HepG2 (cell line): ENCODE measurements around the gene SLC4A11. TPM values are rescaled to one million over a fixed set of nuclear protein-coding genes. Genes with fewer than 3 reads are reported as not detected.

ENCODE experiments used
- CC2D1A ChIP-seq: sonication (generic); formaldehyde crosslinking; IDR thresholded peaks from 2 replicates; pipeline ENCODE4 v1.8.1; 2023; ENCODE audit warnings: mild to moderate bottlenecking, missing genetic modification reagents
- EEA1 ChIP-seq: sonication (generic); formaldehyde crosslinking; IDR thresholded peaks from 2 replicates; pipeline ENCODE4 v1.5.1; 2020; ENCODE audit warnings: mild to moderate bottlenecking, missing genetic modification reagents, borderline replicate concordance
- KDM1A ChIP-seq: IDR thresholded peaks from 2 replicates; pipeline ENCODE4 v1.6.1; 2016; ENCODE audit warnings: missing compliant biosample characterization
- MYC ChIP-seq: sonication (generic); formaldehyde crosslinking; IDR thresholded peaks from 2 replicates; pipeline ENCODE4 v1.9.0; 2021; ENCODE audit warnings: missing genetic modification reagents, borderline replicate concordance
- NFYC ChIP-seq: IDR thresholded peaks from 2 replicates; pipeline ENCODE4 v1.6.1; 2016; ENCODE audit warnings: missing genetic modification reagents, missing compliant biosample characterization
- NKX3-1 ChIP-seq: sonication (generic); formaldehyde crosslinking; IDR thresholded peaks from 2 replicates; pipeline ENCODE4 v1.5.0; 2020; ENCODE audit warnings: missing genetic modification reagents
- RFXANK ChIP-seq: IDR thresholded peaks from 2 replicates; pipeline ENCODE4 v1.6.1; 2016
- SP140L ChIP-seq: sonication (generic); formaldehyde crosslinking; IDR thresholded peaks from 2 replicates; pipeline ENCODE4 v1.4.0; 2020; ENCODE audit warnings: missing genetic modification reagents, borderline replicate concordance
- ZBTB1 ChIP-seq: sonication (generic); formaldehyde crosslinking; IDR thresholded peaks from 2 replicates; pipeline ENCODE4 v1.4.0; 2020; ENCODE audit warnings: missing genetic modification reagents, borderline replicate concordance
- ZNF552 ChIP-seq: sonication (generic); formaldehyde crosslinking; IDR thresholded peaks from 2 replicates; pipeline ENCODE4 v1.9.0; 2022; ENCODE audit warnings: missing genetic modification reagents, mild to moderate bottlenecking, borderline replicate concordance
- ZNF768 ChIP-seq: sonication (generic); formaldehyde crosslinking; IDR thresholded peaks from 2 replicates; pipeline ENCODE4 v1.4.0; 2020; ENCODE audit warnings: missing genetic modification reagents
- polyA plus RNA-seq, 8 experiments: library from polyadenylated mRNA; depleted of rRNA in 3 of 8; stranded (reverse) in 7 of 8; unstranded in 1 of 8; fragments of >200 nt; fragmentation: Illumina TruSeq in 4 of 8; extraction: Trizol in 4 of 8; gene quantifications; 2 replicates each; pipeline versions ENCODE4 v1.2.1 to v1.2.3, GENCODE V29; 2011 to 2016; ENCODE audit warnings: low read depth in 4 of 8, missing spikeins in 1 of 8, mixed read lengths in 1 of 8; ENCODE audit not compliant: insufficient read depth in 1 of 8
- total RNA-seq, 5 experiments: library from RNA; depleted of rRNA; stranded (reverse); fragments of >200 nt; fragmentation: Illumina TruSeq; extraction: Trizol; gene quantifications; 2 replicates each; pipeline ENCODE4 v1.2.3, GENCODE V29; 2016; ENCODE audit warnings: low read depth in 1 of 5
- TF ChIP-seq, protein P1 (sequence below): sonication (generic); formaldehyde crosslinking; IDR thresholded peaks from 2 replicates; pipeline ENCODE4 v1.8.0; 2022; ENCODE audit warnings: missing genetic modification reagents, mild to moderate bottlenecking, moderate library complexity, borderline replicate concordance
- TF ChIP-seq, protein P2 (sequence below): sonication (generic); formaldehyde crosslinking; IDR thresholded peaks from 2 replicates; pipeline ENCODE4 v1.4.0; 2020; ENCODE audit warnings: mild to moderate bottlenecking, missing genetic modification reagents
- TF ChIP-seq, protein P3 (sequence below): sonication (generic); formaldehyde crosslinking; IDR thresholded peaks from 2 replicates; pipeline ENCODE4 v1.5.1; 2020; ENCODE audit warnings: missing genetic modification reagents, mild to moderate bottlenecking, borderline replicate concordance
- TF ChIP-seq, protein P4 (sequence below): fragments of 450-650 bp; IDR thresholded peaks from 2 replicates; pipeline ENCODE4 v1.6.1; 2017

Gene SLC4A11
- total and polyA plus RNA-seq, 2 of the 13 experiments (the other 11 are each of a cell fraction or from before 2014, with no cell fraction given) = 3.9 to 27.0 TPM

DNA sequence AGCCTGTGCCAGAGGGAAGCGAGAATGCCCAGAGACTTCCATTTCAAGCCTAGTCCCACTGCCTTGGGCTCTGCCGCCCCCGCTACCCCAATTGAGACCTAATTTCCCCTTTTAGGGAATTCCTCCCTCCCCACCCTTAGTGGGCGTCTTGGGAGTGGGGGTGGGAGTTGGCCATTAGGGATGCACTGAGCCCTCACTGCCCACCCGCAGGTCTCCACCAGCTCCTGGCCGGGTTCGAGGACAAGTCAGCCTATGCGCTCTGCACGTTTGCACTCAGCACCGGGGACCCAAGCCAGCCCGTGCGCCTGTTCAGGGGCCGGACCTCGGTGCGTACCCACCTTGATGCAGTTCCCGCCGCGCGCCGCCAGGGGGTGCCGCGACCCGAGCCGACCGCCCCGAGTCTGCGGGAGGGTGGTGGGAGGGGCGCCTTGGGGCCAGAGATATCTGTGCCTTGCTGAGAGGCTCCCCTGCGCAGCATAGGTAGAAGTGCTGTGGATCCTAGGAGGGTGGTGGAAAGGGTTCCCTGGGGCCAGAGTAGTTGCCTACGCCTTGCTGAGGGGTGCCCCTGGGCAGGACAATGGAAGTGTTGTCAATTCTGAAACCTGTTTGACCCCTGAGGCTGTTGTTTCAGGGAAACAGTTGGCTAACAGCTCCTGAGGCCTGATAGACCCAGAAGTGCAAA is 20.5 kb downstream of the SLC4A11 start (continued):
- TF ChIP-seq, protein P1, sequence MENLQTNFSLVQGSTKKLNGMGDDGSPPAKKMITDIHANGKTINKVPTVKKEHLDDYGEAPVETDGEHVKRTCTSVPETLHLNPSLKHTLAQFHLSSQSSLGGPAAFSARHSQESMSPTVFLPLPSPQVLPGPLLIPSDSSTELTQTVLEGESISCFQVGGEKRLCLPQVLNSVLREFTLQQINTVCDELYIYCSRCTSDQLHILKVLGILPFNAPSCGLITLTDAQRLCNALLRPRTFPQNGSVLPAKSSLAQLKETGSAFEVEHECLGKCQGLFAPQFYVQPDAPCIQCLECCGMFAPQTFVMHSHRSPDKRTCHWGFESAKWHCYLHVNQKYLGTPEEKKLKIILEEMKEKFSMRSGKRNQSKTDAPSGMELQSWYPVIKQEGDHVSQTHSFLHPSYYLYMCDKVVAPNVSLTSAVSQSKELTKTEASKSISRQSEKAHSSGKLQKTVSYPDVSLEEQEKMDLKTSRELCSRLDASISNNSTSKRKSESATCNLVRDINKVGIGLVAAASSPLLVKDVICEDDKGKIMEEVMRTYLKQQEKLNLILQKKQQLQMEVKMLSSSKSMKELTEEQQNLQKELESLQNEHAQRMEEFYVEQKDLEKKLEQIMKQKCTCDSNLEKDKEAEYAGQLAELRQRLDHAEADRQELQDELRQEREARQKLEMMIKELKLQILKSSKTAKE = 0 out of 2 replicates have a peak, but pooled peaks have one; percentile 48
- TF ChIP-seq NFYC (CRISPR knock-in tag) (0 out of 2 replicates have a peak, but pooled peaks have one; percentile 21), ZNF552 (CRISPR knock-in tag) (peak; percentile 47; the same call in 1 of the 2 replicates), EEA1 (CRISPR knock-in tag) (peak; percentile 55; the same call in 1 of the 2 replicates), CC2D1A (no peak), MYC (CRISPR knock-in tag) (peak; percentile 78; the same call in 1 of the 2 replicates), NKX3-1 (CRISPR knock-in tag) (no peak; the same call in 1 of the 2 replicates), SP140L (CRISPR knock-in tag) (0 out of 2 replicates have a peak, but pooled peaks have one; percentile 25), RFXANK (0 out of 2 replicates have a peak, but pooled peaks have one; percentile 65), ZNF768 (CRISPR knock-in tag) (peak; percentile 89; the same call in 1 of the 2 replicates), ZBTB1 (CRISPR knock-in tag) (no peak), KDM1A (CRISPR knock-in tag) (no peak)
- TF ChIP-seq, protein P2, sequence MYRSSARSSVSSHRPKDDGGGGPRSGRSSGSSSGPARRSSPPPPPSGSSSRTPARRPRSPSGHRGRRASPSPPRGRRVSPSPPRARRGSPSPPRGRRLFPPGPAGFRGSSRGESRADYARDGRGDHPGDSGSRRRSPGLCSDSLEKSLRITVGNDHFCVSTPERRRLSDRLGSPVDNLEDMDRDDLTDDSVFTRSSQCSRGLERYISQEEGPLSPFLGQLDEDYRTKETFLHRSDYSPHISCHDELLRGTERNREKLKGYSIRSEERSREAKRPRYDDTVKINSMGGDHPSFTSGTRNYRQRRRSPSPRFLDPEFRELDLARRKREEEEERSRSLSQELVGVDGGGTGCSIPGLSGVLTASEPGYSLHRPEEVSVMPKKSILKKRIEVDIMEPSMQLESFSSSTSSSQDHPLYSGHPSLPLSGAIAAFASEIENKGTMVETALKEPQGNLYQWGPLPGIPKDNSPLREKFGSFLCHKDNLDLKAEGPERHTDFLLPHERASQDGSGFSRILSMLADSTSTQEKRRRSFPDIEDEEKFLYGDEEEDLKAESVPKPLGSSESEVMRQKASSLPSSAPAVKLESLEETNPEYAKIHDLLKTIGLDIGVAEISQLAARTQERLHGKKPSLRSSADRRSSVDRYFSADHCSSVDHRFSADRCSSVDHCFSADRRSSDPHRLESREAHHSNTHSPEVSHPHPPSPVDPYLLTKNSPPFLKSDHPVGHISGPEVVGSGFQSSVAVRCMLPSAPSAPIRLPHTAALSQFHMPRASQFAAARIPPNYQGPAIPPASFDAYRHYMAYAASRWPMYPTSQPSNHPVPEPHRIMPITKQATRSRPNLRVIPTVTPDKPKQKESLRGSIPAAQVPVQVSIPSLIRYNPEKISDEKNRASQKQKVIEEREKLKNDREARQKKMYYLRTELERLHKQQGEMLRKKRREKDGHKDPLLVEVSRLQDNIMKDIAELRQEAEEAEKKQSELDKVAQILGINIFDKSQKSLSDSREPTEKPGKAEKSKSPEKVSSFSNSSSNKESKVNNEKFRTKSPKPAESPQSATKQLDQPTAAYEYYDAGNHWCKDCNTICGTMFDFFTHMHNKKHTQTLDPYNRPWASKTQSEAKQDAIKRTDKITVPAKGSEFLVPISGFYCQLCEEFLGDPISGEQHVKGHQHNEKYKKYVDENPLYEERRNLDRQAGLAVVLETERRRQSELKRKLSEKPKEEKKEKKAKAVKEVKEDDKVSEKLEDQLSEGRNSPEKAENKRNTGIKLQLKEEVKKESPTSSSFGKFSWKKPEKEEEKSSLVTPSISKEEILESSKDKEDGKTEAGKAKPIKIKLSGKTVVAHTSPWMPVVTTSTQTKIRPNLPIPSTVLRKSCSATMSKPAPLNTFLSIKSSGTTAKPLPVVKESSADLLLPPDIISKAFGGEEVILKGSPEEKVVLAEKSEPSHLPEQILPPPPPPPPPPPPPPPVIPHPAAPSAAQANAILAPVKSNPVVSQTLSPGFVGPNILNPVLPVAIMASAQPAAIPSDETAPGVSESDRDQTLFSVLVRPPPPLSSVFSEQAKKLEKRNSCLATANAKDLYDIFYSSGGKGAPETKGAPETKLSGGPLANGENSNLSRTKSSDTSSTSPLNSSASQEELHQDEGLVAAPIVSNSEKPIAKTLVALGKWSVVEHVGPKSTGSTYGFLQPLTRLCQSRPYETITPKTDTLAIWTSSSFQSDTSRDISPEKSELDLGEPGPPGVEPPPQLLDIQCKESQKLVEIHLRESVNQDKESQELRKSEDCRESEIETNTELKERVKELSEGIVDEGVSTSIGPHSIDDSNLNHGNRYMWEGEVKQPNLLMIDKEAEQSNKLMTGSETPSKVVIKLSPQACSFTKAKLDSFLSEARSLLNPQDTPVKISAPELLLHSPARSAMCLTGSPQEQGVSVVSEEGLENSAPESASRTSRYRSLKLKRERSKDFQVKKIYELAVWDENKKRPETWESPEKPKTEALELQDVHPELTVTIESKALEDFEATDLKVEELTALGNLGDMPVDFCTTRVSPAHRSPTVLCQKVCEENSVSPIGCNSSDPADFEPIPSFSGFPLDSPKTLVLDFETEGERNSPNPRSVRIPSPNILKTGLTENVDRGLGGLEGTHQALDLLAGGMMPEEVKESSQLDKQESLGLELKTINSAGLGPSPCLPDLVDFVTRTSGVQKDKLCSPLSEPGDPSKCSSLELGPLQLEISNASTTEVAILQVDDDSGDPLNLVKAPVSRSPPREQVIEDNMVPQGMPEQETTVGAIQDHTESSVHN (CRISPR knock-in tag) = no peak; the same call in 1 of the 2 replicates
- TF ChIP-seq, protein P3, sequence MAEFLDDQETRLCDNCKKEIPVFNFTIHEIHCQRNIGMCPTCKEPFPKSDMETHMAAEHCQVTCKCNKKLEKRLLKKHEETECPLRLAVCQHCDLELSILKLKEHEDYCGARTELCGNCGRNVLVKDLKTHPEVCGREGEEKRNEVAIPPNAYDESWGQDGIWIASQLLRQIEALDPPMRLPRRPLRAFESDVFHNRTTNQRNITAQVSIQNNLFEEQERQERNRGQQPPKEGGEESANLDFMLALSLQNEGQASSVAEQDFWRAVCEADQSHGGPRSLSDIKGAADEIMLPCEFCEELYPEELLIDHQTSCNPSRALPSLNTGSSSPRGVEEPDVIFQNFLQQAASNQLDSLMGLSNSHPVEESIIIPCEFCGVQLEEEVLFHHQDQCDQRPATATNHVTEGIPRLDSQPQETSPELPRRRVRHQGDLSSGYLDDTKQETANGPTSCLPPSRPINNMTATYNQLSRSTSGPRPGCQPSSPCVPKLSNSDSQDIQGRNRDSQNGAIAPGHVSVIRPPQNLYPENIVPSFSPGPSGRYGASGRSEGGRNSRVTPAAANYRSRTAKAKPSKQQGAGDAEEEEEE (CRISPR knock-in tag) = no peak
- TF ChIP-seq, protein P4, sequence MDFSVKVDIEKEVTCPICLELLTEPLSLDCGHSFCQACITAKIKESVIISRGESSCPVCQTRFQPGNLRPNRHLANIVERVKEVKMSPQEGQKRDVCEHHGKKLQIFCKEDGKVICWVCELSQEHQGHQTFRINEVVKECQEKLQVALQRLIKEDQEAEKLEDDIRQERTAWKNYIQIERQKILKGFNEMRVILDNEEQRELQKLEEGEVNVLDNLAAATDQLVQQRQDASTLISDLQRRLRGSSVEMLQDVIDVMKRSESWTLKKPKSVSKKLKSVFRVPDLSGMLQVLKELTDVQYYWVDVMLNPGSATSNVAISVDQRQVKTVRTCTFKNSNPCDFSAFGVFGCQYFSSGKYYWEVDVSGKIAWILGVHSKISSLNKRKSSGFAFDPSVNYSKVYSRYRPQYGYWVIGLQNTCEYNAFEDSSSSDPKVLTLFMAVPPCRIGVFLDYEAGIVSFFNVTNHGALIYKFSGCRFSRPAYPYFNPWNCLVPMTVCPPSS = no peak
